Stimulated activated CD4-positive, alpha-beta T cell treated with anti-CD3 and anti-CD28 coated beads, Interleukin-15, amount 100 ng/mL, for 1 hour (primary cell): ENCODE results near the gene DRAXIN.

Source experiments
- DNase-seq, 2 donors: peaks; one replicate each; pipeline ENCODE4 v3.0.0-alpha.2; 2020; ENCODE audit warnings: low read depth in 1 of 2, low spot score in 1 of 2

DRAXIN gene

DNA sequence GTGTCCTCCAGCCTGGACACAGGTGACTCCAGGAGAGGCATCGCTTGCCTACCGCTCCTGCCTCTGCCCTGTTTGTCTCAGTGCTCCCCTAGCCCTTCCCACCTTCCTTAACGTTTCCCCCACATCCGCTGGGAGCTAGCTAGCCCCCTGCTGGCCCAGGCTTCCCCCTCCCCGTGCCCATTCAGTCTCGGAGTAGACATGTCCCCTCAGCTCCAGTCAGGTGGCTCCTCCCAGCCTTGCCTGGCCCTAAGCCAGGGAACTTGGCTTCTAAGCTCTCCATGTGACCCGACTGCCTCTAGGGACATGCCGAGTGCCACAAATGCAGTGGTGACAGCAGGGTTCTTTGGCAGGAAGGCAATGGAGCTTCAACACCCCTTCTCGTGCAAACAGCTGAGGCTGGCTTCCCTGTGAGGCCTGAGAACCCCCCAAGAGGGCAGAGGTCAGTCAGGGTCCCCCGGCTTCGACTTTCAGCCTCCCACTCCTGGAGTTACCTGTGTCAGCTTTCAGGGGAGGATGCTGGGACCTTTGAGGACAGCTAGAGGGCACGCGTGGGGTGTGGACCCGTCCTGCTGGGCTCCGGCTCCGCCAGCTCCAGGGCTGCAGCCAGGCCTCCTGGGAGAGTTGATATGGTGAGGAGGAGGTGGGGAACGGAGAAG lies 16.2 kb downstream of the DRAXIN start:
- no peak for DNase-seq

DNA sequence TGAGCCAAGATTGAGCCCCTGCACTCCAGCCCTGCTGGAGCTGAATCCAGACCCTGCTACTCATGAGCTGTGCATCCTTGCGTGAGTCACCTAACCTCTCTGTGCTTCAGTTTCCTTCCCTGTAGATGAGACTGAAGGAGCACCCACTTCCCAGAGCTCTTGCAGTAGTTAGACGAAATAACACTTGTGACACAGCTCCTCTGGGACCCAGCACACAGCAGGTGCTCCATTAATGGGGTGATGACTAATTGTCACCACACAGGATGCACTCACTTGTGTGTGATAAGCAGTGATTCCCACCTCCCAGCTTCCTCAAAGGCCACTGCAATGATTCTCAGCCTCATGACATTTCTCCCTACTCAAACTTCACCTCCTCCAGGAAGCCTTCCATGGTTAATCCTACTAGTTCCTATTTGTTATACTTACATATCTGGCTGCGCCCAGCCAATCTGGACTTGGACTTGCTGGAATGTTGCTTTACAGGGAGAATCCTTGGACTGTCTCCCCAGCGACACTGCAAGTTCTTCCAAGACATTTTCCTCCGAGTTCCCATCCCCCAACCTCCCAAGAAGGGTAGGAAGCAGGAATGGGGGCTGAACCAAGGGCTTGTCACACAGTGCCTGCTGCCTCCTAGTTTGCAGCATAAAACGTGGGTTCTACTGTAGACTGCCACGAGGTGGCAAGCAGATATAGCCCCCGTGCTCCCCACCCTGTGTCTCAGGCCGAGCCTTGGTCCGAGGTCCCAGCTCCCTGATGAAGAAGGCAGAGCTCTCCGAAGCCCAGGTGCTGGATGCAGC lies 17.2 kb downstream of the DRAXIN start:
- no peak for DNase-seq

DNA sequence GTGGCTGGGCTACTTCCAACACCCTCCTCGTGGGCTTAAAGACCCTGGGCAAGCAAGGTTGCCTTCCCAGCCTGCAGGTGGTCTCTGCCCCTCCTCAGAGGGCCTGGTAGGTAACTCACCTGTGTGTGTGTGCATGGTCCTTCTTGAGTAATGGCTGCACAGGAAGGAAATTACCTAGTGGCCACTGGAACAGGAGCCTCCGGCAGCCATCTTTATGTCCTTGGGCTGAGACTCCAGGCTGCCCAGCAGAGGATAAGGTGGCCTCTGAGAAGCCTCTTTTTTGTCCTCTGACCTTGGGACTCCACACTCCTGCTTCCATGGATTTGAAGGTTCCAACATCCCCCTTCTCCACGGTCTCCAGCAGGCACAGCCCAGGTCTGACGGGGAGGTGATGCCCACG lies 20.0 kb downstream of the DRAXIN start:
- no peak for DNase-seq

GRCh38 chr1:11712285-11712684 lies 20.8 kb downstream of the DRAXIN start:
- DNase-seq = no peak

- DNase-seq = no peak
These were observed 21.6 kb downstream of the DRAXIN start for GRCh38 chr1:11713095-11713494.

DNA sequence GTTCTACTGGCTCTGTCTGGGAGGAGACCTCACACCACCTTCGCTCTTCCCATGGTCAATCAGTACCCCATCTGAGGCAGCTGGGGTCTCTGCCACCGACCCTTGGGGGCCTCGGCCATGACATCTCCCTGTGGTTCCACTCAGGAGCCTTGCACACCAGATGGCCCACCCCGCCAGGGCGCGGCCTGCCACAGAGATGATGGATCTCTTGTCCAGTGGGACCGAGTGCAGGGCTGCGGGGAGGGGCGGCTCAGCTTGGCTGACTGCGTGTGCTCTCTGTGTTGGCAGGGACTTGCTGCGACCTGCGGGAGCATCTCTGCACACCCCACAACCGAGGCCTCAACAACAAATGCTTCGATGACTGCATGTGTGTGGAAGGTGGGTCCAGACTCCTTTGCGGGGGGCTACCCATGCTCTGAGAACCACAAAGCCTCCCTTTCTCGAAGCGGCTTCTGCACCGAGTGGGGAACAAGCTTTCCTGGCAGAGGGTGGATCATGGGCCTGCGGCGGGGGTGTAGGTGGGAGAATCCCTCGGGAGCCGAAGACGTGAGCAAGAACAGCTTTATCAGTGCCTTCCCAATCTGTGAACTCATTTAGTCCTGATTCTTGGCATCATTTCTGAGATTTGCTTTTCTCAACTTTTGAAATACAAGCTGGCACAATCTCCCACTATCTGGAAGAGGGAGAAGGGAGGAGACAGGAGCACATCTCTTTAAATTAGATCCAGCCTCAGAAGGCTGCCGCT lies 23.5 kb downstream of the DRAXIN start:
- no peak for DNase-seq

GRCh38 chr1:11719313-11720032 lies 28.0 kb downstream of the DRAXIN start:
- peak; percentile 73 to 75 for DNase-seq

DNA sequence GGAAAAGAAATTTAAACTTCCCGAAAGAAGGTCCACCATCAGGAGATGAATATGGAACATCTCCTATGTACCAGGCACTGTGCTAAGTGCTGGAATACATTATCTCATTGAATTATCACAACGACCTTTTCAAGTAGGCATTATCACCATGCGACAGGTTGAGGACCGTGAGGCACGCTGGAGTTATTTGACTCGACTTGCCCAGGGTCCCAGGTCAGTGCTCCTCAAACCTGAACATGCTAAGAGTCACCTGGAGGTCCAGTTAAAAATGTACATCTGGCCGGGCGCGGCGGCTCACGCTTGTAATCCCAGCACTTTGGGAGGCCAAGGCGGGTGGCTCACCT lies 28.5 kb downstream of the DRAXIN start:
- no peak for DNase-seq

DNA sequence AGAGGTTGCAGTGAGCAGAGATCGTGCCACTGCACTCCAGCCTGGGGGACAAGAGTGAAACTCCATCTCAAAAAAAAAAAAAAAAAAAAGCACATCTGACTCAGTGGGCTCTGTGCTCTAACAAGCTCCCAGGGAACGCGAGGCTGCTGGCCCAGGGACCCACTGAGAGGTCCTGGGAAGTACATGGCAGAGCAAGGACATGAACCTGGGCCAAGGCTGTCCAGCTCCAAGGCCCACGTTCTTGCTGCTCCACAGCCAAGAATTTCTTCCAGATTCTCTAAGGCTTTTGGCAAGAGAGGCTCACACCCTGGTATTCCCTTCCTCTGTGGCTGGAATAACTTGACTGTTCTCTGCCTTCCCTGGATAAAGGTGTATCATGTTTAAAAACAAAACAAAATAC lies 29.0 kb downstream of the DRAXIN start:
- no peak for DNase-seq

- no peak for DNase-seq
These were observed 29.8 kb downstream of the DRAXIN start for GRCh38 chr1:11721311-11721710.

GRCh38 chr1:11722538-11722937 lies 31.0 kb downstream of the DRAXIN start:
- DNase-seq = no peak

GRCh38 chr1:11725616-11726015 lies 34.1 kb downstream of the DRAXIN start:
- no peak for DNase-seq

- no peak for DNase-seq
These were observed 35.6 kb downstream of the DRAXIN start for GRCh38 chr1:11727119-11727518.

- no peak for DNase-seq
These were observed 36.8 kb downstream of the DRAXIN start for GRCh38 chr1:11728126-11728806.

DNA sequence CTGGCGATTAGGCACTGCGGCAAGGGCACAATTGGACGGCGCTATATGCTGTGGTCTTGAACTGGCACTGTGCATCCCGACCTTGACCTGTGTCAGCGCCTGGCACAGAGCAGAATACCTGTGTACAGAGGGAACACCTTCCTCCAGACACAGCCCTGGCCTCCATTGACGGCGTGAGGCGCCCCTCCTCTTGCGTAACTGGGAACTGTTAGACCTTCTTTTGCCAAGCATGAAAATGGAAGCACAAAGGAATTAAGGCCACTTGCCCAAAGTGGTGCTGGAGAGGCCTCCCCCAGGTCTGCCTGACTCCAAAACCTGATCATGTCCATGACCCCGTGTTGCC lies 37.6 kb downstream of the DRAXIN start:
- no peak for DNase-seq

DNA sequence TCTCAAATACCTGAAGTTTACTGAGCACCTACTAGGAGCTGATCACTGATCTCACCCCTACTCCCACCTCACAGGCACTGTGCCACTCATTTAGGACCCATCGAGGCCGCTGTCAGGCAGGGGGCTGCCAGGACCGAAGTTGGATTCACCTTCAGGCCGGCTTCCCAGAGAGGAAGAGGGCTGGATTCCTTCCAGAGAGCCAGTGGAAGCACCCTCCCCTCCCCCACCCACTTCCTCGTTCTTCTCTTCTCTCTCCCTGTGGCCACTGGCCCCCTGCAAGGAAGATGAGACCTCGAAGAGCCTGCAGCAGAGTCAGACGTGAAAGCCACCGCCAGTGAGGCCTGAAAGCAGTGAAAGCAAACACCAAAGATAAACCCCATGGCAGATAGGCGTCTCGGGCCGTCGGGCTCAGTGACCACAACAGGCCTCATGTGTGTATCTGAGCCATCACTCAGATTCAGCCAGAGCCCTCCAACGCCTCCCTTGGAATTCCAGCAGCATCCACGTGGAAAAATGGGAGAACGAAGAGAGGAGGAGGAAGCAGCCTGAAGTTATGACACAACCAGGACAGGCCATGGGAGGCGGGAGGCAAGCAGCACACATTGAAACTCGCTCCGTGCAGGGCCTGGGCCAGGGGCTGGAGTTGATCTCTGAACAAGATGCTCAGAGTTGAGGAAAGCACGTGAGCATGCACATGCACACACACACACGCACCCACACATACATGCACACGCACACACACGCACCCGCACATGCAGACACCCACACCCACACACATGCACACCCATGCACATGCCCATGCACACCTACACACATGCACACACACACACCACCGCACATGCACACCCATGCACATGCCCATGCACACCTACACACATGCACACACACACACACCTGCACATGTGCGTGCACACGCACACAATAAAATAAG lies 38.3 kb downstream of the DRAXIN start:
- DNase-seq = no peak

GRCh38 chr1:11730429-11730891 lies 39.0 kb downstream of the DRAXIN start:
- no peak for DNase-seq

- DNase-seq = no peak
These were observed 40.3 kb downstream of the DRAXIN start for GRCh38 chr1:11731691-11732283.

GRCh38 chr1:11733306-11733705 lies 41.8 kb downstream of the DRAXIN start:
- DNase-seq = no peak

DNA sequence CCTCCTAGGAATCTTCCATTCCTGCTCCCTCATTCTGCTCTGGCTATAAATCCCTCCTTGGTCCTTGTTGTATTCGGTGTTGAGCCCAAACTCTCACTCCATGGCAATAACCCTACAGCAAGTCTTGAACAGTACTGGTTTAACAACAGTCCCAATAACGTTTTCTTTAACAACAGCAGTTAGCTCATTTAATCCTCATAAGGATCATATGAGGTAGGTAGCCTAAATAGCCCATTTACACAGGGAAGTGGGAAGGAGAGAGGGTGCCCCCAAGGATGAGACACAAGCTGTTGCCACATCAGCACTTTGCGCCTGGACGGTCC lies 44.0 kb downstream of the DRAXIN start:
- DNase-seq = no peak
